Amygdala (tissue), 56 donors: ENCODE results near the gene CSRNP3.

Experiments used
- DNase-seq, 56 donors: peaks; one replicate each; lab custom pipeline; 2025; lab: John Stamatoyannopoulos, UW

The CSRNP3 gene, protein sequence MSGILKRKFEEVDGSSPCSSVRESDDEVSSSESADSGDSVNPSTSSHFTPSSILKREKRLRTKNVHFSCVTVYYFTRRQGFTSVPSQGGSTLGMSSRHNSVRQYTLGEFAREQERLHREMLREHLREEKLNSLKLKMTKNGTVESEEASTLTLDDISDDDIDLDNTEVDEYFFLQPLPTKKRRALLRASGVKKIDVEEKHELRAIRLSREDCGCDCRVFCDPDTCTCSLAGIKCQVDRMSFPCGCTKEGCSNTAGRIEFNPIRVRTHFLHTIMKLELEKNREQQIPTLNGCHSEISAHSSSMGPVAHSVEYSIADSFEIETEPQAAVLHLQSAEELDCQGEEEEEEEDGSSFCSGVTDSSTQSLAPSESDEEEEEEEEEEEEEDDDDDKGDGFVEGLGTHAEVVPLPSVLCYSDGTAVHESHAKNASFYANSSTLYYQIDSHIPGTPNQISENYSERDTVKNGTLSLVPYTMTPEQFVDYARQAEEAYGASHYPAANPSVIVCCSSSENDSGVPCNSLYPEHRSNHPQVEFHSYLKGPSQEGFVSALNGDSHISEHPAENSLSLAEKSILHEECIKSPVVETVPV

GRCh38 chr2:165469417-165469816 is at the start of gene CSRNP3:
Gene CSRNP3 (plus strand): TSS chr2:165469698. CDS start chr2:165595066, 125,368 bp downstream.
- peak in 54 of 56 donors; percentile 2 to 90 (median 57) for DNase-seq

GRCh38 chr2:165420231-165420630 is 49.3 kb upstream of the CSRNP3 start:
- DNase-seq, result no peak

- no peak for DNase-seq
Measured at GRCh38 chr2:165423081-165423480, 46.4 kb upstream of the CSRNP3 start.

DNA sequence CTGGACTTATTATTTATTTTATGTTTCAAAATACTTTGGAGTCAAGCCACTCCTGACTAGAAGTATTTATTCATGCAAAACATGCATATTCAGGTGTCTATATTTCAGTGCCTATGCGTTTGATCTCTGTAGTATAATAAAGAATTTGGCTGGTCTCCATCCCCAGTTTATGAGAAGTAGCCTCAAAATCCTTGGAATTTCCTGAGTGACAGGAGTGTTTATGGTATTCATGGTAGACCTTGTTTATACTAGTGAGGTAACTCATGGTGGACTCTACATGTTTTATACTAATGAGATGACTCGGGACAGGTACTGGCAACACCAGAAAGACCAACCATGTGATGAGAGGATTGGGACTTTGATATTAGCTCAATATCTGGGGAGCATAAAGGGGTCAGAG is 43.9 kb upstream of the CSRNP3 start:
- no peak for DNase-seq

DNA sequence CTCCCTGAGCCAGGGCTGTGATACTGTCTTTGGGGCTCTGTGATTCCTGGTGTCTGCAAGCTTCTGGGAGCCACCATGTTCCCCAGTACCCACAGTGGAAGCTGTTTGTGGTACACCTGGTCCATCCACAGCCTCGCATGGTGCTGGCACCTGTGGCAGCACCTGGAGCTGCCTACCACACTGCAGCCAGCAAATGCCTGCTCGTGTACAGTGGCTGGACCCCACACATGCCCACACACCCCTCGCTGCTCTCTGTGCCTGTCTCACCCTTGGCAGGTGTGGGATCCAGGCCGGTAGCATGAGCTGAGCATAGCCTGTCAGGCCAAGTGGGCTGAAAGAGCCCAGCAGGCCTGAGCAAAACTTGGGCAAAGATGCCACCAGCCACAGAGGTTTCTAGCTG is 41.8 kb upstream of the CSRNP3 start:
- DNase-seq, result no peak

DNA sequence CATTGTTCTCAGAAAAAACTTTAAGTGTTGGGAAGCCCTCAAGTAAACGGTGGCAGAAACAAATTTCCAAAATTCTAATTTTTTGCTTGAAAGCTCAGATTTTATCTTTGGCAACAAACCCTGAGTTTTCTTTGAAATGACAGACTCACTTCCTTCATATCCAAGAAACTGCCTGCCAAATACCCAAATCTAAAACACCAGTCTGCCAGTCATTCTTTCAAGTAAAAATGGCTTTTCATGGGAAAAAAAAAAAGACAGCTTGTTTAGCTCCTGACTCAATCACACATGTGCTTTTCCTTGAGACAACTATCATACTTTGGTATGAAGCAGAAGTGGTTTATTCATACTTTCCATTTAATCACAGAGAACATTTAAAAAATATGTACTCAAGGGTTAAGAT is 40.6 kb upstream of the CSRNP3 start:
- DNase-seq, result no peak

DNA sequence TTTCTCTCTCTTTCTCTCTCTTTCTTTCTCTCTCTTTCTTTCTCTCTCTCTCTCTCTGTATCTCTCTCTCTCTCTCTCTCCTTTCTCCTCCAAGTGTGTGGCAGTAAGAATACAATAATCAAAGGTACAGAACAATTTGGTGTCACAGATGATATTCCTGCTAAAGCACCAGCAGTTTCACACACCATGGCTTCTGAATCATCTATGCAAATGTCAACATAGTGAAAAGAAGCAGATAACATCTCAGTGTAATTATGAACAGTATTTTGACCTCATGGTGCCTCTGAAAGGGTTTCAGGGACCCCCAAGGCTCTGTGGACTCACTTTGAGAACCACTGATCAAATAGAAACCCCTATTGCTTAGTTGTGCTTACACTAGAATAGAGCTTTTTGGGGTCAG is 38.5 kb upstream of the CSRNP3 start:
- no peak for DNase-seq

GRCh38 chr2:165432234-165432966 is 37.1 kb upstream of the CSRNP3 start:
- no peak for DNase-seq

DNA sequence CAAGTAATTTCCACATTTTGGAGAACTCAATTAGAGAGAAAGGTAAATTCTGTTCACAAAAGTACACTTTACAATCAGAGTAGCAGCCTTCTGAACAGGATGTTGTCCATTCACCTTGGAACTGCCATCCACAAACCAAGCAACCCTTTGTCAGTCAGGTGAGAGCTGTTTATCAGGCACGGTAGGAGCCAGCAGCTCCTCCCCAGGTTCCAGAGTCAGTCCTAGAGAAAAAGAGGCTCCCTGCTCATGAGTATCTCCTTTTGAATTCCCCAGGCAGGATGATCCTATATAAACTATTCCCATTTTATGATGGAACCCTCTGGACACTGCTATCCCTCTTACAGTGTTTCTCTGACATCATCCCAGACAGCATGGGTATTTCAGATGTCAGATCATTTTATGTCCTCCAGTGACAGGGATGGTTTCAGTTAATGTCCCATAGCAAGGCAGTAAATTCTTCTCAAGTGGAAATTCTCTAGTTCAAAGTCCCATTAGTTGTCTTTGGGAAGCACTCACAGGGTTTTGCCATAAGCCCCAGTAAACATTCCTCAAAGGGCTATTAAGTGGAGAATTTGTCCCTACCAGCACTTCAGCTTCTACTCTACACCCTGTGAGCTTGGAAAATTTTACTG is 34.5 kb upstream of the CSRNP3 start:
- no peak for DNase-seq

GRCh38 chr2:165435611-165436010 is 33.9 kb upstream of the CSRNP3 start:
- no peak for DNase-seq

DNA sequence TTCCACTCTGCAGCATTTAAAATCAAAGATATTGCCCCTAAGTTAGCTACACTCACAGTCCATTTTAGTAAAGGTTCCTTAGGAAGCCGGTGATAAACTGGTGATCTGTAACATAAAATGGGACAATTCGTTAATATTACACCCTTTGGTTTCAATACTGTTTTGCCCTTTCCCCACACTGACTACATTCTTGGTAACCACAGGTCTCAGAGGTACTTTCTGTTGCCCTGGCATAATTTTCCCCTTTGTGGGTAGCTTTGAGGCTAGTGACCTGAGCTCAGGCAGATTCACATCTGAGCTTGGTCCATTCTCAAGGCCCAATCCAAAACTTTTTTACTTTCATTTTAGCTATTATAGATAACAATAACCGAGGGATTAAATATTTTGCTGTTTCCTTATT is 32.9 kb upstream of the CSRNP3 start:
- DNase-seq, result no peak

DNA sequence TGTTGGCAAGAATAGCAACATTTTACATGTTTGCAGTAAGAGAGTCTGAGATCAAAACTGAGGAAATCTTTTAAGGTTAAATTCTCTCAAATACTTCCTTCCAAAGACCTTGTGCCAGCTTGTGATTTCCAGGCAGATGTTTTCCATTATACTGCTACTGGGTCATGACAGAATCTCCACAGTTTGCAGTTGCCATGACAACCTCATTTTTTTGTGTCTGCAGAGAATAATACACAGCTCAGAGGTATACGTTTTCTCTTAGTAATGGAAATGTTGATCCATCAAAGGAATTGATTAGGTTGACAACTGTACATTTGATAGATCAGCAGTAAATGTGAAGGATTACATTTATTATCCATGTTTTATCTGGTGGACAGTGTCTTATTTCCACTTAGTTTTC is 29.1 kb upstream of the CSRNP3 start:
- no peak for DNase-seq

GRCh38 chr2:165443511-165443910 is 26.0 kb upstream of the CSRNP3 start:
- DNase-seq, result no peak

DNA sequence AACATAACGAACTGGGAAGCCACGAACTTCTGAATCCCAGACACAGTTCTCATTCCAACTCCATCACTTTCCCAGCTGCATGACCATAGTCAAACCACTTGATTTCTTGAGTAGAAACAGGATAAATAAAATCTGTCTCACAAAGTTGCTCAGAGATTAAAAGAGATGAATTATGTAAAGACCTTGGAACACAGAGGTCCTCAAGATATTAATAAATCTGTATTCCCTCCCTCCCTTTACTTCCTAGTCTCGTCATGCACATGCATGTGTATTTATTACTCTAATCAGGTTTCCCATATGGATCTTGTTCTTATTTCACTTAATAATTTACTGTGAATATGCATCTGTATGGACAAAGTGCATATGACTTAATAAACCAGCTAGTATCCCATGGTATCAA is 21.1 kb upstream of the CSRNP3 start:
- no peak for DNase-seq

DNA sequence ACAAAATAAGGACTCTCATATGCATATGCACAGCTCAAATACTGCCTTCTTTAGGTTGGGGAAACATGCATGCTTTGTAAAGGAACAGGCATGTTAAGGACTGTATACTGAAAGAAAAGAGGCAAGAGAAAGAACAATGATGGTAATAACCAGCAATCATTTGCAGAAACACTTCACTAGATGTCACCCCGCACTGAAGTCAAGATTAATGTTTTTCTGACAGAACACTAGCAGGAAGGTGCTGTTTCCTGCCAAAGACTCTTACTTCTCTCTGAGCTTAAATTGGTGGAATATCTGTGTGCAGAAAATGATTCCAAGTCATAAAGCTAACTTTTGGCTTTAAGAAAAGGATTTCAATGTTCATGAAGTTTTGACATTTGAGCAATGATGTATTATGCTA is 19.3 kb upstream of the CSRNP3 start:
- no peak for DNase-seq

DNA sequence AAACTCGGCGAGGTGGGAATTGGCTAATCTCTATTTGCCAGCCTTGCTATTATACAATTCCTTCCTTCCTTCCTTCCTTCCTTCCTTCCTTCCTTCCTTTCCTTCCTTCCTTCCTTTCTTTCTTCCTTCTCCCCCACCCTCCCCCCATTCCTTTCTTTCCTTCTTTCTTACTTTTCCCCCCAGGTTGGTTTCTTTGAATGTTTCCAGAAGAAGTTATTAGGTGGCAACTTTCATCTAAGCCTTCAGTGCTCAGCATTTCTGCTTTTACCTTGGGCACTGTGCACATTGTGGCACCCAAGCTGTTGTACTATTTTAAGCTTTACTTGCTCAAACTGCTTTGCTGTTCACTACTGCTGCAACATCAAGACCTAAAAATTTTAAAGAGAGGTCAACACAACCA is 17.2 kb upstream of the CSRNP3 start:
- no peak for DNase-seq

GRCh38 chr2:165453561-165454094 is 15.9 kb upstream of the CSRNP3 start:
- no peak for DNase-seq

- no peak for DNase-seq
Measured at GRCh38 chr2:165454905-165455304, 14.6 kb upstream of the CSRNP3 start.

GRCh38 chr2:165456027-165456426 is 13.5 kb upstream of the CSRNP3 start:
- DNase-seq, result no peak

DNA sequence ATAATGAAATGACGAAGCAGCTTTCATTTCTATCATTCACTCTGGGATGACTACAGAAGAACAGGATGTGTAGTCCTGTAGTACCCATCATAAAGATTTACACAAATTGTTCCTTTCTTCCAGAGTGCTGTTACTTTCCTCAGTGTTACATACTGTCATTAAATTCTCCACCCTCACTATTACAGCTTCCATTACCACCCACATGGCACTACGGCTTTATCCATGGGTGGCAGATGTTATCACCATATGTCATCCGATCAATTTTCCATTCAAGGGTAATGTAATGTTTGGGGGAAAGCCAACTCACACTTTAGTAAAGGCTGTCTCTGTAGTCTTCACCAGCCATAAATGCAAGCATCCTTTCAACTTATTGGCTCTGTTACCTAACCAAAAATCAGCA is 7.1 kb upstream of the CSRNP3 start:
- DNase-seq, result no peak

GRCh38 chr2:165466386-165466785 is 3.1 kb upstream of the CSRNP3 start:
- DNase-seq, result no peak
